GM12872 (cell line): ENCODE data around the gene TEF.

Source experiments
- TF ChIP-seq, protein P1 (sequence below): IDR thresholded peaks from 3 replicates; pipeline ENCODE4 v1.5.1; 2011; ENCODE audit warnings: low read depth, mild to moderate bottlenecking, low read length, moderate library complexity; ENCODE audit not compliant: insufficient read depth

The TEF gene

DNA sequence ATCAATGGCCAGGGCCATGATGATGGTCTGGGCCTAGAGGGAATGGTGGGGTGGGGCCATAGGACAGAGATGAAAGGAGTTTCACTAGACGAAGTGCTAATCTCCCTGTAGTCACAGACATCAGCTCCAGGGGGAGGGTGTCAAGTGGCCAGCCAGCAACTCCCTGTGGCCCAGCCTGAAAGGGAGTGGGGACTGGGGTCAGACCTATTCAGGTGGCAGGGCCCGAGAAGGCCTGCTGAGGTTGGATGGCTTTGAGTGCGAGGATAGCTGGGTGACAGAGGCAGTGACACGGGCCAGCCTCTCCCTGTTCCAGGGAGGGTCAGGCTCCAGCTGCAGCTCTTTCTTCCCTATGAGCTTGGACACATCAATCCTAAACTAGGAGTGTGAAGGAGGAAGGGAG, 53.8 kb downstream of the TEF start:
- TF ChIP-seq, protein P1, sequence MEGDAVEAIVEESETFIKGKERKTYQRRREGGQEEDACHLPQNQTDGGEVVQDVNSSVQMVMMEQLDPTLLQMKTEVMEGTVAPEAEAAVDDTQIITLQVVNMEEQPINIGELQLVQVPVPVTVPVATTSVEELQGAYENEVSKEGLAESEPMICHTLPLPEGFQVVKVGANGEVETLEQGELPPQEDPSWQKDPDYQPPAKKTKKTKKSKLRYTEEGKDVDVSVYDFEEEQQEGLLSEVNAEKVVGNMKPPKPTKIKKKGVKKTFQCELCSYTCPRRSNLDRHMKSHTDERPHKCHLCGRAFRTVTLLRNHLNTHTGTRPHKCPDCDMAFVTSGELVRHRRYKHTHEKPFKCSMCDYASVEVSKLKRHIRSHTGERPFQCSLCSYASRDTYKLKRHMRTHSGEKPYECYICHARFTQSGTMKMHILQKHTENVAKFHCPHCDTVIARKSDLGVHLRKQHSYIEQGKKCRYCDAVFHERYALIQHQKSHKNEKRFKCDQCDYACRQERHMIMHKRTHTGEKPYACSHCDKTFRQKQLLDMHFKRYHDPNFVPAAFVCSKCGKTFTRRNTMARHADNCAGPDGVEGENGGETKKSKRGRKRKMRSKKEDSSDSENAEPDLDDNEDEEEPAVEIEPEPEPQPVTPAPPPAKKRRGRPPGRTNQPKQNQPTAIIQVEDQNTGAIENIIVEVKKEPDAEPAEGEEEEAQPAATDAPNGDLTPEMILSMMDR: no peak

GRCh38 chr22:41436322-41437113, 54.8 kb downstream of the TEF start:
- TF ChIP-seq, protein P1: no peak

- TF ChIP-seq, protein P1: no peak
Observed at GRCh38 chr22:41437198-41437597, 55.5 kb downstream of the TEF start.

DNA sequence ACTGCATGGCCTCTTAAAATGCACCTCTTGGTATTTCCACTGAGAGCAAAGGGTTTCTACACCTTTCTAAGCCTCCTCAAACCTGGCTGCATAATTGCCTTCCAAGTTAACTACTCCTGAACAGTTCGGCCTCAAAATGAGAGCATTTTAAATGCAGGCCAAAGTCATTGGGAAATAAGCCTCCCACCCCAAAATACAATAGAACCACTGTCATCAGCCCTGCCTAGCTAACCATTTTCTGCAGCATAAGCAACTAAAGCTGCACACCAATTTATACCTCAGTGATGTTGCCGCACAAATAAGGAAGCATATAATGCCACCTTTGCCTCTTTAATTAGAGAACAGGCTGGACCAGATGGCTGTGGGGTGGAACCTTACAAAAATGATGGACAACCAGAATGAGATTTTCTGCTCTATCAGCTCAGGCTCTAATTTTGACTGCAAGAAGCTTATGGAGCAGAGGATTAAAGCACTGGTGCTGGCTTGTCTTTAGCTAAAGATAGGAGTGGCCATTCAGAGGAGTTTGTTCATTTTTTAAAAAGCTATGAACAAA, 60.6 kb downstream of the TEF start:
- TF ChIP-seq, protein P1: no peak

- TF ChIP-seq, protein P1: no peak
Observed at GRCh38 chr22:41444360-41445128, 62.8 kb downstream of the TEF start.

DNA sequence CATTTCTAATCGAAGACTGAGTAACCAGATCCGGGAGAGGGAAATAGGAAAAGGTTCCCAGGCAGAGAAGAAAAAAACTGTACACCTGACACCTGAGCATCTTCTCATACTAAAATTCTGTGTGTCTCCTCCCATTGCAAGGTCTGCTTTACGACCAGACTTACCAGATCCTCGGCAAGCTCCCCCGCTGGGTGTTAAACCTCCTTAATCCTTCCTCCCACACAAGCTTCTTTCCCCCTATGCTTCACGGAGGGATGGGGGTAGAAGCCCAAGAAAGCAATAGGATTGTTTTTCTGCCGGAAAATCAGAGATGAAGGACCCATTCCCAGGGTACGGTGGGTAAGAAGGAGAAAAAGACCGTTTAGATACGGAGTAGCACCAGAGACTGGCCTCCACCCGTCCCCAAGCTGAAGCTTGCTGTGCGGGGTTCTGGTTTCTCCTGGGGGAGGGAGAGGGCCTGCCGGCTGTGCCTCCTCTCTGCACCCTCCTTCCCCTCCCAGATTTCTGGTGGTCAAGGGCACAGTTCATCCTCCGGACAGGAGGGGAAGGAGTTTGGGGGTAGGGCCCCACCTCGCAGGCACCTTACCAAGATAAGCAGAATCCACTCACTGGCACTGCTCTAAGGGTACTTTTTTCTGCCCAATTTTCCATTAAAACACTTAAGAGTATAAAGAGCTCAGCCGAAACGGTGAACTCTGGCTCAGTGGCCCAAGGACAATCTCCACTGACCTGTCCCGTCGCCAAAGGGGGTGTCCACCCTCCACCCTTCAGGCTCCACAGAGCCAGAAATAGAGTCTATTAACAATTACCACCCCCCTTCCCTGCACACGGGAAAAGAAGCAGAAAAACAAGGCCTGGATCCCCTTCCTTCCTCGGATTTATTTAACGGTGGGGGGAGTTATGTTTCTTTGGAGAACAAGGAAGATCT, 63.7 kb downstream of the TEF start:
- TF ChIP-seq, protein P1: no peak

GRCh38 chr22:41446057-41446501, 64.3 kb downstream of the TEF start:
- TF ChIP-seq, protein P1: no peak
